T-helper 2 cell treated with Interferon-gamma antibody and Interleukin-4, amounts not matched to agents 100 ng/mL and 5 ng/mL, for 36 hours (primary cell): ENCODE data around the gene TMEM50B. TPM values are rescaled to one million over a fixed set of nuclear protein-coding genes. Genes with fewer than 3 reads are reported as not detected.
"Not testable (repeated sequence)": the region's sequence is repeated elsewhere in the genome, so short reads cannot be mapped to it uniquely, and the experiment has no call there.

Source experiments
- intact Hi-C: fragments of 100-400 bp; cut with micrococcal nuclease; formaldehyde crosslinking; loops from one replicate; pipeline ENCODE4 v1.15.1; 2023
- total RNA-seq: library from RNA; stranded (reverse); gene quantifications from 2 replicates; pipeline ENCODE4 v1.2.3, GENCODE V29; 2022

The TMEM50B gene
- total RNA-seq = 37.5 and 38.8 TPM in 2 replicates

DNA sequence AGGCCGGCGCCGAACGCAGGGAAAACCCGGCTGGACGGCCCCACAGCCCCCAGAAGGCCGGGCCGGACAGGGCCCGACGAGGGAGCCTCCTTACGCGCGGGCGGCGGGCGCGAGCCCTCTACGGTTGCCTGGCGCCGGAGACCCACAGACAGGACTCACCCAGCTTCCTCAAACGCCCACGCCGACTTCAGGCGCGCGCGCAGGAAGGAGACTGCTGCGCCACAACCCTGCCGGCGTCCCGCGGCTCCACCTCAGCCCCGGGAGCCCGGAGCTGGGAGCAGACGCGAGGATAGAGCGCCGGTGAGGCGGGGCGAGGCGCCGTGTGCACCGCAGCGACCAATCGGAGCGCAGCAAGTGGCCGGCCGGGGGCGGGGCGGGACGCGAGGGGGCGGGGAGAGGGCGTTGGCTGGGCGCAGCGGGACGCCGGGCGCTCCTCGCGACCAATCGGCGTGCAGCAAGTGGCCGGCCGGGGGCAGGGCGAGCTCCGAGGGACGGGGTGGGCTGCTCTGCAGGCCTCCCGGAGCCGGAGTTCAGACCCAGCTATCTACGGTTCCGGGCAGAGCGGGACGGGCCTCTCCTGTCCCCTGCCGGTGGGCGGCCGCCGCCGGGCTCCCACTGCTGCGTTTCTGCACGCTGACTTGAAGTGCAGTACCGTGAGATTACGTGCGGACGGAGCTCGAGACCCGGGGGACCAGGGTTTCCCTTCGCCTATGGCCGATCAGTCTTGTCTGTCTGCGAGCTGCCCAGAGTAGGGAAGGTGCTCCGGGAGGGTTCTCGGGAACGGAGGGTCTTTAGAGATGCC is at the start of gene TMEM50B:
TSS of gene TMEM50B (minus strand) at position 296 of the 802 bp plus-strand sequence. CDS start 11,089 bp downstream, outside the sequence.
- intact Hi-C loops = loop anchor here (1.0 to 5.0 kb wide), 5 partner anchors 11 to 753 kb away; partner anchors contain the start of genes CRYZL1, DNAJC28, GART and SYNJ1

DNA sequence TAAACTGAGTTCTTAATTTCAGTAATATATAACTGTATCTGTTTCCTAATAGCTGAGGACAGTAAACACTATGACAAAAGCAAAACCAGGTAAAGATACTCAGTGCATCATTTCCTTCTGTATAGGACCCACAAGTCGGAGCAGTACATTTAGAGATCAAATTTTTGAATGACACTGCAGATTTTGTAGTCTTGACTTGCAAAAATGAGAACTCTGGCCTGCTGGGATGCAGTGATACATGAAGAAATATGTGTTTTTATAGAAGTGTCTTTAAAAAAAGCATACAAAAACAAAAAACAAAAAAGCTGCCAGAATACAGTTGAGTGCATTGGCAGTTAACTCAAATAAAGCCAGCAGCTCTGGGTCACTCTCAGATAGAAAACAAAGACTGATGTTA is 43.2 kb upstream of the TMEM50B start:
- intact Hi-C loops = no loop called here

DNA sequence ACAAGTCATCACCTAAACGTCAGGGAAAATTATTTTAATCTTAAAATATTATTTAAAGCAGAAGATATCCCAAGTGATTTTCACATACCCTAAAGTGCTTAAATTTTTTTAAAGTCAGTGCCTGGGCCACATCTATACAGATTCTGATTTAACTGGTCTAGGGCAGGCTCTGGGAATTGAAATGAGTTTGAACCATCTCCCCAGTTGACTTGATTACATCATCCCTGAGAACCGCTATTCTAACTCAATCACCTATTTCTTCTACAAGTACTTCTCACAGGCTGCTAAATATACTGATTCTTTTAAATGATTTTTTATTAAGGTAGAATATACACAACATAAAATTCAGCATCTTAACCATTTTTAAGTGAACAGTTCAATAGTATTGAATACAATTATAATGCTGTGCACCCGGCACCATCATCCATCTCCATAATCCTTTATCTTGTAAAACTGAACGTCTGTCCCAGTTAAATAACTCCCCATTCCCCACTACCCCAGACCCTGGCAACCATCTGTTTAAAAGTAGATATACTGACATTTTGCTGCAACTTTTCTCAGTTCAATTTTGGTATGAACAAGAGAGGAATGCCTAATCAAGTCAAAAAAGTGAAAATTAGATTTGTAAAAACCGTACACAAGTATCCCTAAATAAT is 42.7 kb upstream of the TMEM50B start:
- intact Hi-C loops = no loop called here

DNA sequence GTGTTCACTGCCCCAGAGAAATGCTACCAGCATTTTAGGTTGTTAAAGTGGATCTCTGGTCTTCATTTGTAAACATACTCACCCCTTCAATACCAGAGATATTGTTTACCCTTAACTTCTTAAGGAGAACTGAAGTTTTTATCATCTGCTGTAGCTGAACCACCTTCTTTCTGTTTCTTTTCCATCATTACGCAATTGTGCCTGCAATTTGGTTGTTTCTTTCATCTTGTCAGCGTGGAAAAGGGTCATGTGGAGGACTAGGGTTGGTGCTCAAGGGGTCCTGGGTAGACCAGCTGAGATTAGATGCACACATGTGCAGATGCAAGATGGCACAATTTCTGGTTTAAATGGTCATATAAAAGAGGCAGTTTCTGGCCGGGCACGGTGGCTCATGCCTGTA is 39.1 kb upstream of the TMEM50B start:
- intact Hi-C loops = no loop called here

DNA sequence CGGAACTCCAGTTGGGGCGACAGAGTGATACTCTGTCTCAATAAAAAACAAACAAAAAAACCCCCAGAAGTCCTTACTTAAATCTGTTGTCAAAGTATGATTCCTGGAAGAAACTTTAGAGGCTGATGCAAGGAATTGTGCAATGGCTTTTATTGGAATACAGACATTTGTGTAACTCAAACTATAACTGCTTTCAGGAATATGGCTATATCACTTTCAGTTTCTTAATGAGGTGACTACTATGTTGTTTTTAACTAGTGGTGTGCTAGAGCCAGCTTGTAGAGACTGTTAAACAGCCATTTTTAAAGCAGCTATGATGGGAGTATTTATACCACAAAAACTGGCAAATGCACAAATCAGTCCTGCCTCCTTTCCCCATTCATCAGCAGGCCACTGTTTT is 34.5 kb upstream of the TMEM50B start:
- intact Hi-C loops = no loop called here

DNA sequence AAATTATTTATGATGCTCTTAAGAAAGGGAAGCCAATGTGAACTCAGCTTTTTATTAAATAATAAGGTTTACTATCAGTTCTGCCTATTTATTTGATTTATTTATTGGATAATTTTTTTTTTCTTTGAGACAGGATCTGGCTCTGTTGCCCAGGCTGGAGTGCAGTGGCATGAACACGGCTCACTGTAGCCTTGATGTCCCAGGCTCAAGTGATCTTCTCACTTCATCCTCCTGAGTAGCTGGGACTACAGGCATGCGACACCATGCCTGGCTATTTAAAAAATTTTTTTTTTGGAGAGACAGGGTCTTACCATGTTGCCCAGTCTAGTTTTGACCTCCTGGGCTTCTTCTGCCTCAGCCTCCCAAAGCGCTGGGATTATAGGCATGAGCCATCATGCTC is 32.7 kb upstream of the TMEM50B start:
- intact Hi-C loops = no loop called here

DNA sequence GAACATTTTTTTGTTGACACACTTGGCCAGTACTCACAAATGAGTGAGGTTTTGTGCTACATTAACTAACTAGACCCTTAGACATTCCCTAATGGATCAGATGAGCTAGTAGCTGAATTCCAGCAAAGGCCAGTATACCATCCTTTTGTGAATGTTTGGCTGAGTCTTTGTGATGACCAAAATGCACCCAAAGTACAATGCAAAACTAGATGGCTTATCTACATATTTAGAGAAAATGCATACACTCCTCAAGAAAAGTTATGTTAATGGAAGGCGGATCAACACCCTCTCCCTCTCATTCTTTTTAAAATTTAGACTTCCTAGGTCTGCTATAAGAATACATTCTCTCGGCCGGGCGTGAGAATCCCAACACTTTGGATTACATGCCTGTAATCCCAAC is 31.9 kb upstream of the TMEM50B start:
- intact Hi-C loops = no loop called here

DNA sequence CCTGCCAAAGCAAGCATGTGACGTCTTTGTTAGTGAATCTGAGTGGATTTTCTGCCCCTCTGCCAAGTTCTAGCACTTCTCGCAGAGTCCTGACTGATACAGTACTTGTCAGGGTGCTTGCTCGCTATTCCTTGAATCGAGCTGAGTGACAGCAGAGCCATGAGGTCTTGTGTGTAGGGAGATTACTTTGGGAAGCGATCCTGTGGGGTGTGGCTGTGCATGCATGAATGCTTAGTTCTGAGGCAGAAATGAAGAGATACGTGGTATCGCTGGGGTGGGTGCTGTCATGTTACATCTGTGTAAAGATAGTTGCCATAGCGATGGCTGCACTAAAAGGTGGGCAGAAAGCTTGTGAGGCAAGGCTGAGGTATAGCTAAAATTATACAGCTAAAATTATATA is 31.1 kb upstream of the TMEM50B start:
- intact Hi-C loops = no loop called here

DNA sequence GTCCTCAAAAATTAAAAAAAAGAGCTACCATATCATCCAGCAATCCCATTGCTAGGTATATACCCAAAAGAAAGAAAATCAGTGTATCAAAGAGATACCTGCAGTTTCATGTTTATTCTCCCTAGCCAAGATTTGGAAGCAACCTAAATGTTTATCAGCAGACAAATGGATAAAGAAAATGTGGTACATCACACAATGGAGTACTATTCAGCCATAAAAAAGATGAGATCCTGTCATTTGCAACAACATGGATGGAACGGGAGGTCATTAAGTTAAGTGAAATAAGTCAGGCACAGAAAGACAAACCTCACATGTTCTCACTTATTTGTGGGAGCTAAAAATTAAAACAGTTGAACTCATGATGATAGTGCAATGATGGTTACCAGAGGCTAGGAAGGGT is 27.2 kb upstream of the TMEM50B start:
- intact Hi-C loops = not testable (repeated sequence)

DNA sequence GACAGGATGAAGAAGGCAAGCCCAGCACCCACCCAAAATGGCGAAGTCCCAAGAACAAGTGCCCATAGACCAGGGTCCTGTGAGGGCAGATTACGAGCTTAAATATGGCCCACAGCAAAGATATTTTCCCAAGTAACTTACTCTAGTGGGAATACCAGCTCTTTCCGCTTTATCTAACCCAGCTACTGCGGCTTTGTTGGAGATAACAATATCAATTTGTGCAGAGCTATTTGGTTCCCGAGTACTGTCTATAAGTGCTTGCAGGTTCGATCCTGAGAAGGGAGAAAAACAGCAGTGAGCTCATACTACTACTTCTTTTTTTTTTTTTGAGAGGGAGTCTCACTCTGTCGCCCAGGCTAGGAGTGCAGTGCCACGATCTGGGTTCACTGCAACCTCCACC is 26.1 kb upstream of the TMEM50B start:
- intact Hi-C loops = no loop called here

DNA sequence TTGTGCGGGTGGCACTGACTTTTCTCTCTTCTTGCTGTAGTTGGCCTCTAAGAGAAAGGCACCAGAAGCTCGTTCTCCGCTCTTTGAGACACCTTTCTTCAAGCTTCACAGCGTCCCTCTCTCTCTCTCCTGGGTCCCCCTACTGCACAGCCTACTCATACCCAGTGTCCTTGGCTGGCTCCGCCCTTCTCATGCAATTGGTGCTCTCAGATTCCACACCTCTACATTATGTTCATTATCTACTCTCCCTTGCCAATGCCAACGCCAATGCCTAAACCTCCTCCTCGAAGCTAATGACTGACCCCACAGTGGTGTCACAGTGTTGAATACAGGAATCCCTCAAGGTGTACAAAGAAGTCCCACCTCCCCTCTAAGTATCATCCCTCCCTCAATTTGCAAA is 16.6 kb upstream of the TMEM50B start:
- intact Hi-C loops = no loop called here

DNA sequence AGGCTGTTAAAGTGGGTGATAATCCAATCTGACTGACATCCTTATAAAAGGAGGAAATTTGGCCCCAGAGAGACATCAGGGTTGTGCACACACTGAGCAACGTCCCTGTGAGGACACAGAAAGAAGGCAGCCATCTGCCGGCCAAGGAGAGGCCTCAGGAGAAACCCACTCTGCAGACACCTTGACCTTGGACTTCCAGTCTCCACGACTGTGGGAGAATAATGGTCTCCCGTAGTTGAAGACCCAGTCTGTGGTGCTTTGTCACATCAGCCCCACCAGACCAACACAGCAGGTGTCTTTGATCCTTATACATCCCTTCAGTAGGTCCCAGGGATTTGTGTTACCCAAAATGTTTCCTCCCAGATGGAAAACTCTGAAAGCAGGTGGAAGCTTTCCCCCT is 16.0 kb upstream of the TMEM50B start:
- intact Hi-C loops = no loop called here

DNA sequence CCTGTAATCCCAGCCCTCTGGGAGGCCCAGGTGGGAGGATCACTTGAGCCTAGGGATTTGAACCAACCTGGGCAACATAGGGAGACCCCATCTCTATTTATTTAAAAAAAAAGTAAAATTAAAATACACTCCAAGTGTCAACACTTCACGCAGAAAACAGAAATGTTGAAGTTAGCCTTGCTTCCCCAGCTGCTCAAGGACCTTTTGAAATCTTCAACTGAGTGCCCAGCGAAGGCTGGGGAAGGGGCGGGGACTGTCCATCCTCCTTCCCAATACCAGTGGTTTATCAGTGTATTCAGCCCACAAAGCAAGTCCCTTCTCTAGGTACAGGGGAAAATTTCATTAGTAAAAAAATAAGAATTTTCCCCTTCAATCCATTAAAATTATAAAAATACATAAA is 14.0 kb upstream of the TMEM50B start:
- intact Hi-C loops = no loop called here

DNA sequence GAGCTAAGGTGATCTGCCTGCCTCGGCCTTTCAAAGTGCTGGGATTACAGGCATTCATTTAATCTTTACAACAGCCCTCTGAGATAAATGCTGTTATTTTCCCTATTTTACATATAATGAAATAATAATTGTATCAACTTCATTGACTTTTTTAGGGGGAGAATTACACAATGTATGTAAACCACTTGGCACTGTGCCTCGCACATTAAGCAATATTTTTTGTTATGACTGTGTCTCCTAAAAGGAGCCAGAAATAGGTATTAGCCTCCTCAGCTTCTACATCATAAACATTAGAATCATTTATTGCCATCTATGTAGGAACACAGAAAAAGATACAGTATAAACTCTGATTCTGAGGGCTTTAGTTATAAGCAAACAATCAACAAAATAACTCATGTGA is 12.8 kb upstream of the TMEM50B start:
- intact Hi-C loops = no loop called here

DNA sequence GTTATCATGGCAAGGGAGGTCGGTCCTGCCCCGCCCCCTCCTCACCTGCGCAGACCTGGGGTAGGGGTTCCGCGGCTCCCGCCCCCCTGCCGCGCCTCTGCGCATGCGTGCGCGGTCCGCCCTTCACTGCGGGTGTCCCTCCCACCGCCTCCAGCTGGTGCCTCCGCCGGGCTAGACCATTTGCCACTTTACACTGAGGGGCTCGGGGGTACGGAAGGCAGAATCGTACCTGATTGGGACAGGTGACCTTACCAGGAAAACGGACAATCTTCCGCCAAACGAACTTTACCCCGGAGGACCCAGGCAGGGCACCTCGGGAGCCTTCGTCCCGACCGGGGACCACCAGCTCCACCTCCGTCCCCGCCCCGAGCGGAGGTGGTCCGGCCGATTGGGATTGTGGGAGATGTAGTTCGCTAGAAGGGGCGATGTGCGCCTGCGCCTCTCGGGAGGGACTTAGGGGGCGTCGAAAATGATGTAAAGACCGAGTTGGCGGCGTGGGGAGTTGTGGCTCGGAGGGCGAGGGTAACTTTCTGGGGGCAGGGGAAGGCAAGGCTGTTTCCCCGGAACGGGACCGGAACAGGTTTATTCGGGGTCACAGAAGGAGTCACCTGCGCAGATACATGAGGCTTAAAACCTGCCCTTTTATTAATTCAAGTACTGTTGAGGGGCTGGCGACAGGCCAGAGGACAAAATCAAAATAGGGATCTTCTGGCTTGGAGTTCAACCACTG is 11.8 kb upstream of the TMEM50B start, which contains the start of gene DNAJC28:
TSS of gene DNAJC28 (minus strand) at position 344 of the 730 bp plus-strand sequence. CDS start 2,323 bp downstream, outside the sequence.
- intact Hi-C loops = loop anchor here (1.0 kb wide), 4 partner anchors 11 to 150 kb away; partner anchors contain the start of genes CRYZL1 and GART

DNA sequence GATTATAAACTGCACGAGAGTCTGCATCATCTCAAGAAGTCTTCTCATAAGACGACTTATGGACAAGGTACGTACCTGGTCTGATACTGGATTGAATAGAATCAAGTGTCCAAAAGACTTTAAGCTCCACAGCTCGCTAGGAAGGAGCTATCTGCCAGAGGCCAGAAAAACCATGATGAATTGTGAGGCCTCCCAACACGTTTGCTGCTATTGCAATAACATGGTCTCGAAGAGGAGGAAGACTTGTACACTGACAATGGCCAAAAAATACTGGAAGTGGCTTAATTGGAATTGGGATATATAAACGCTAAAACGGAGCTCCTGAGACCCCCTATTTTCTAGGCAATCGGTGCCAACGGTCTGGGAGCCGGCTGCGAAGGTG is 11.2 kb upstream of the TMEM50B start:
- intact Hi-C loops = loop anchor here (1.0 kb wide), 4 partner anchors 11 to 150 kb away; partner anchors contain the start of genes CRYZL1 and GART

DNA sequence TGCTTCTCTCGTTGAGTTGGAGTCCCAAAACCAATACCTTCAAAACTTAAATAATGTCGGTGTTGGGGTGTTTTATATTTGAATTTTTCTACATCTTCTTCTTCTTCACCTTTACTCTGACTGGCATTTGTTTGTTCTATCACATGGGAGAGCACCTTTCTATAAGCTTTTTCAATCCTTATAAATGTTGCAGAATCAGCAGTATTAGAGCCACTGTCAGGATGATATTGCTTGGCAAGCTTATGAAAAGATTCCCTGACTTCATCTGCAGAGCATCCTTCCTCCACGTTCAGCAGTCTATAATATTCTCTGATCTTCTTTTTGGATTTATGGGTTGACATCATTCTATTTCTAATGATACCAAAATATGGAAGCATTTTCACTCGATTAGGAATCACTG is 9.2 kb upstream of the TMEM50B start:
- intact Hi-C loops = no loop called here

DNA sequence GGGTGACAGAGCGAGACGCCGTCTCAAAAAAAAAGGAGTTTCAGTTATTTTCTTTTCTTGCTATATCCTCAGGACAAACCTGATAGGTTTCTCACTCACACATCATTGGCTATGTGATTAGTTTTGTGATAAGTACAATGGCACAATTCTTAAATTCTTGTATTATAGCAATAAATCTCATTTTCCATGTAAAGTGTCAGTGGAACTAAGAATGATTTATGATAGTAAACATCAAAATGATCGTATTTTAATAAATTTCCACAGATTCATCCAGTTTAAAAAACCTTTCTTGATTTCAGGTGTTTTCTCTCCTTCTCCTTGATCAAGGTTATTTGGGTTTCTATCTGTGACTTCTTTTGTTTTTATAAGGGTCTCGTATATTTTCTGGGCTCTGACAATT is 8.2 kb upstream of the TMEM50B start:
- intact Hi-C loops = no loop called here

DNA sequence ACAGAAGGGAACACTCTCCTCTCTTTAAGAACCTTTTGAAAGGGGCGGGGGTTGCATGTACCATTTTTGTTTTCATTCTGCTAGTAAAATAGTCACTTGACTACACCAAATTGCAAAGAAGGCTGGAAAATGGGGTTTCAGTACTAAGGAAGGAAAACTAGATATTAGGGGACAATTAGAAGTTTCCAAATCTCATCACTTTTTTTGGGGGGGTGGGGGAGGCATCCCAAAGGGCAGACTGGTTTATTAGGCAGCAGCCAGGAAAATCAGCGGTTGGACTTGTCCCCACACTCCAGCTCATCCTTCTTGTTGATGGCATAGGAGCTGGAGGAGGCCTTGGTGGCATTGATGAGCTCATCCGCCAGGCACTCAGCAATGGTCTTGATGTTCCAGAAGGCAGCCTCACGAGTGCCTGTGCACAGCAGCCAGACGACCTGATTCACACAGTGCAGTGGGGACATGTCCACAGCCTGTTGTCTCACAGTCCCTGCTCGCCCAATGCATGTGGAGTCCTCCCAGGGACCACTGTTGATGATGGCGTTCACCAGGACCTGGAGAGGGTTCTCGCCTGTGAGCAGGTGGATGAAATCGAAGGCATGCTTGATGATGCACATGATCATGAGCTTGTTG is 1.7 kb upstream of the TMEM50B start:
- intact Hi-C loops = loop anchor here (5.0 kb wide), 1 partner anchor 754 kb away; the partner anchor contains the start of gene SYNJ1

DNA sequence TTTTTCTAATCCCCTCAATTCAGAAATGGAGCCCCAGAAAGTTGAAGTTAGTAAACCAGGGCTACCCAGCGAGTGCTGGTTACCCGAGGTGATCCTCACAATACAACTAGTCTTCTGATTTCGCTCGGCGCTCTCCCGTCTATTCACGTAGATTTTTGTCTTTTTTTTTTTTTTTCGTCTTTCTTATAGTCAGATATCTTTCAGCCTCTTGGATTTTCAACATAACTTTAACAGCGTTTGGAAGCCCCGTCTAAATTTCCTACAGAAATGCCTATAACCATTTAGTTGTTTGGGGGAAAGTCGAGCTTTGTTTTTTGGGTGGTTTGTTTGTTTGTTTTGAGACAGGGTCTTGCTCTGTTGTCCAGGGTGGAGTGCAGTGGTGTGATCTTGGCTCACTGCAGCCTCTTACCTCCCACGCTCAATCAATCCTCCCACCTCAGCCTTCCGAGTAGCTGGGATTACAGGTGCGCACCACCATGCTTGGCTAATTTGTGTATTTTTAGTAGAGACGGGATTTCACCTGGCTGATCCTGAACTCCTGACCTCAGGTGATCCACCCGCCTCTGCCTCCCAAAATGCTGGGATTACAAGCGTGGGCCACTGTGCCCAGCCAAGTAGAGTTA is 818 bp upstream of the TMEM50B start:
- intact Hi-C loops = loop anchor here (1.0 to 5.0 kb wide), 3 partner anchors 11 to 753 kb away; partner anchors contain the start of genes CRYZL1, DNAJC28 and SYNJ1
